SKM-1 treated with dmso at 0.1 percent for 144 hours (cell line): ENCODE results near the gene KLK7.
A peak's percentile ranks its signal among the peaks of the same experiment; 100 is the strongest.

ENCODE experiments used
- DNase-seq: peaks from one replicate; lab custom pipeline; 2025; ENCODE audit not compliant: unreplicated experiment; lab: John Stamatoyannopoulos, UW

The KLK7 gene

GRCh38 chr19:50983625-50984292 is at the start of gene KLK7:
KLK7 (minus strand) TSS chr19:50983917; CDS start chr19:50982399, 1,518 bp downstream.
- DNase-seq = no peak

GRCh38 chr19:51031880-51032225 is 48.1 kb upstream of the KLK7 start:
- no peak for DNase-seq

- no peak for DNase-seq
Measured at GRCh38 chr19:51031220-51031879, 47.6 kb upstream of the KLK7 start.

GRCh38 chr19:51030631-51031030 is 46.9 kb upstream of the KLK7 start:
- DNase-seq = no peak

DNA sequence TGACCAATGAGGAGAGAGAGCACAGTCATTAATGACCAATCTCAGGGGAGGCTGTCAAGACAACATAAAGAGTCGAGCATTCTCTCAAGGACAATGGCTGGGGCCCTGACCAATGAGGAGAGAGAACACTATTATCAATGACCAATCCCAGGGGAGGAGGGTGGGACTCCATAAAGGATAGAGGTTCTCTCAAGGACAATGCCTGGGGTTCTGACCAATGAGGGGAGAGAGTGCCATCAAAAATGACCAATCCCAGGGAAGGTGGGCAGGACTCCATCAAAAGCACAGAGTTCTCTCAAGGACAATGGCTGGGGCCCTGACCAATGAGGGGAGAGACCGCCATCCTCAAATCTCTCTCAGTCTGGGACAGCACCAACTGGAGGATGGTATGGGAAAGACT is 46.0 kb upstream of the KLK7 start:
- no peak for DNase-seq

- peak; percentile 64 for DNase-seq
Measured at GRCh38 chr19:51027873-51028272, 44.2 kb upstream of the KLK7 start.

DNA sequence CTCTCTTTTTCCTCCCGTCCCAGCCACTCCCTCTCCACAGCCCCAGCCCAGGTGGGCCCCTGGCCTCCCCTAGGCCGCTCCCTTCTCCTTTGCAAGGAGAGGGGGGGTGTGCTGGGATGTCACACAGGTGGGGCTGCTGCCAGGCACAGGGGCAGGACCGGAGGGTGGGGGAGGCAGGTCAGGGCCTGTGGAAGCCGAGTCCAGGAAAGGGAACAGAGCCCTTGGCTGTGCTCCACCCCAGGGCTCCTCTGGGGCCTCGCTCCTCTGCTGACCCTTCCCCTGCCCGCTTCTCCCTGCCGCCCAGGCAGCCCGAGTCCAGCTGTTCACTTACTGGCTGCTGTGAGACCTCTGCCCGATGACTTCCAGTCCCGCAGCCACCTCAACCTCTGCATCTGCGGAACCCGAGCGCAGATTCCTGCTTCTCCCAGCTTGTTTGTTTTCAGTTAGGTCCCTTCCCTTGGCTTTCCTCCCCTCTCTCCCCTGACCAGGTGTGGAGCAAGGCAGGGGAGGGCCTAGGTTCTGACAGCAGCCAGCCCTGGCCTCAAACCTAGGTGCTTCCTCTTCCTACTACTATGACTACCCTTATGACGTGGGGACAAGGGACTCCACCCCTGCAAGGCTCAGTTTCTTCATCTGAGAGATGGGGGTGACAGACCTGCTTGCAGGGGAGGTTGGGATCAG is 43.5 kb upstream of the KLK7 start:
- DNase-seq = no peak

GRCh38 chr19:51026554-51026831 is 42.8 kb upstream of the KLK7 start, which contains the start of gene KLK11:
KLK11 (minus strand) TSS chr19:51026616; CDS start chr19:51025631, 985 bp downstream.
- no peak for DNase-seq

DNA sequence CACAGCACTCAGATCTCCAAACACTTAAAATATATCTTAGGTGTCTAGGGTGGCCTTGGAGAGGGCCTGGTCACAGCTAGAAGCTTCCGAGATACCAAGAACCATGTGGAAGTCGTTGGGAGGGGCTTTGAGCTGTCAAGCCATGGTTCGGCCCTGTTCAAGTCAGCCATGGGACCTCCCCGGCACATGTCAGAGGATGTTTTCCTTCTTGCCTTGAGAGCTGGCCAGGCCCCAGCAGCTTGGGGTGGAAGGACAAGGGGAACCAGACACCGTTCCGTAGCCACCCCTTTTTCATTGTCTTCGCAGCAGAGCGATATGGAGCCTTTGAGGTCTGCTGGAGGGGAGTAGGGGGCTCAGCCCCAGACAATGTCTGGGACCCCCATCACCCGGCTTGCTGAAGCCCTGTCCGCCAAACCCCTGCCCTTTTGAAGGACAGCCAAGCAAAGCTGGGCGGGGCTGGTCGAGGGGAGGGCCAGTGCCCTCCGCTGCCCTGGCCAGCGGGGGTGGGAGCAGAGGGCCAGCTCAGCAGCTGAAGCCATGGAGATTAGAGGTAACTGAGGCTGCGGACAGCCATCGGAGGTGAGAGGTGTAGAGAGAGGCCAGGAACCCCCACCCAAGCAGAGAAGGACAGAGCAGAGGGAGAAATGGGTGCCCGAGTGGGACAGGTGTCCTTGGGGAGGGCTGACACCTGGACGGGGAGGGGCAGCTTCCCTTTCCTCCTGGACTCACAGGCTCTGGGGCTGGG is 42.3 kb upstream of the KLK7 start:
- no peak for DNase-seq

GRCh38 chr19:51025401-51025800 is 41.7 kb upstream of the KLK7 start:
- no peak for DNase-seq

GRCh38 chr19:51024924-51025323 is 41.2 kb upstream of the KLK7 start:
- no peak for DNase-seq

- no peak for DNase-seq
Measured at GRCh38 chr19:51023946-51024345, 40.2 kb upstream of the KLK7 start.

GRCh38 chr19:51022526-51022925 is 38.8 kb upstream of the KLK7 start:
- DNase-seq = no peak

DNA sequence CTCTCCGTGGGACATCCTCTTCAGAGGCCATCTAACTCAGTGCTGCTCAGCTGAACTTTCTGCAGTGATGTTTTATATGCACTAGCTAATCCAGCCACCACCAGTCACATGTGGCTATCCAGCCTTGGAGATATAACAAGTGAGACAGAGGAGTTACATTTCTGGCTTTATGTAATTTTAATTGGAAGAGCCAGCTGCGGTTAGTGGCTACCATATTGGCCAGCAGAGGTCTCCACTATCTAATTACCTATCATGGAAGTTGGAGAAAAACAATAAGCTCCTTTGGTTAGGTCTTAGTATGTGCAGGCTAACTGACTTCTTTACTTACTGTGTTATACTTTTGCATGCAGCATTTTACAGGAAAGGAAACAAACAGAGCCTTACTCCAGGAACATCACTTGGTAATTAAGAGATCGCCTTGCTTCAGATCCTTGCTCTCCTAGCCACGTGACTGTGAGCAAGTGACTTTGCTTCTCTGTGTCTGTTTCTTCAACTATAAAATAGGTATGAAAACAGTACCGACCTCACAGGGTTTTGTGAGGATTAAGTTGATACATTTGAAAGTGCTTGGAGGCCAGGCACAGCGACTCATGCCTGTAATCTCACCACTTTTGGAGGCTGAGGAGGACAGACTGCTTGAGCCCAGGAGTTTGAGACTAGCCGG is 37.4 kb upstream of the KLK7 start:
- peak; percentile 13 for DNase-seq

DNA sequence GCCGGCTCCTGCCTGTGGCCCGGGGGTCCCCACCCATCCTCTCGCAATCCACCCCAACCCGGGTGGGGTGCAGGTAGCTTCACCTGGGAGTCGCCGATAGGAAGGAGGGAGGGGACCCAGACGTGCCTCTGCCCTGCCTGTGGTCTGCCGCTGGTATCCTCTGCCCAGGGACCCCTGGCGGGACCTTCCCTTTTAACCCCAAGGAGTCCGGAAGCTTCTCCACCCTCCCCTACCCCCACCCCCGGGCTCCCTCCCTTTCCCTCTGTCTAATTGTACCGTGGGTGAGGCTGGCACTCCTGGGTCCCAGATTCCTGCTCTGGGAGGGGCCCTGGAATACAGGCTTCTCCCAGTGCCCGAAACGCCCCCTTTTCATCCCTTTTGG is 35.8 kb upstream of the KLK7 start, which contains the start of gene KLK10:
Gene KLK10 (minus strand): TSS at position 166 of the 382 bp plus-strand sequence. CDS start 579 bp downstream, outside the sequence.
- no peak for DNase-seq

- no peak for DNase-seq
Measured at GRCh38 chr19:51018745-51019543, 35.2 kb upstream of the KLK7 start.

- peak; percentile 2 for DNase-seq
Measured at GRCh38 chr19:51016798-51017683, 33.3 kb upstream of the KLK7 start.

DNA sequence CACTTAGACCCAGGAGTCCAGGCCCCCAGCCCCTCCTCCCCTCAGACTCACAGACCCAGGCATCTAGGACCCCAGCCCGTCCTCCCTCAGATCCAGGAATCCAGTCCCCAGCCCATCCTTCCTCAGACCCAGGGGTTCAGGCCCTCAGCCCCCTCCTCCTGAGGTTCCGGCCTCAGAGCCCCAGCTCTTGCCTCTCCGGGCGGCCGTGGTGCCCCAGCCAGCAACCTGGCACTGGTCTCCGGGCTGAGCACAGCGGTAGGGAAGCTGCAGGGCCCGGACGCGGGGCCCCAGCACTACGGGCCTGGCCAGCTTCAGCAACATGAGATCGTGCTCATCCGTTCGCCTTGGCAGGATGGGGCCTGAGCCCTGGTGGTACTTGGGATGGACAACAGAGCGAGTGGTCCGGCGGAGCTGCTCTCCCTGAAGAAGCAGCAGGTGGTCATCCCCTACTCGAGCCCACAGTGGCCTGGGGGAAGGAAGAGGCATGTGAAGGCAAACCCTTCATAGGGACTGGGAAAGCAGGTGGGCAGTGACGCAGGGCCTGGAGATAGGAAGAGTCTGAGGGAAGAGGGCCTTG is 32.1 kb upstream of the KLK7 start:
- no peak for DNase-seq

- no peak for DNase-seq
Measured at GRCh38 chr19:51014242-51014641, 30.5 kb upstream of the KLK7 start.
